ENCODE measurements around the gene C1QTNF12. TPM values are rescaled to one million over a fixed set of nuclear protein-coding genes. Genes with fewer than 3 reads are reported as not detected.

The C1QTNF12 gene
- total and polyA plus RNA-seq, 7 experiments from 2014 or later: 0.56 to 5.8 (median 3.0) TPM; not detected in 1

DNA sequence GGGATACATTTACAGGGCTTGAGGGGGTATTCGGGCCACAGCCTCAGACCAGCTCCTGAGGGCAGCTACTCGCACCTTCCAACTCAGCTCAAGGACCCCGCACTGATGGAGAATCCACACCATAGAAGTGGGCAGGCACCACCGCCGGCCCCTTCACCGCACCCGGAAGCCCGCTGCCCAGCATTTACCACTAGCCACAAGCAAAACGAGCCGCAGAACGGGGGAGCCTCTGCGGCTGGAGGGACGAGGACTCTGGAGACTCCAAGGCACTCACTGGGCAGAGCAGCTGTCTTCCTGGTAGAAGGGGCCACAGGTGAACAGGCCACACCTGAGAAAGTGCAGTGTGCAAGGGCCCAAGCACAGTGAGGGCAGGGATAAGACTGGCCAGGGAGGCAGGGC, 21.8 kb upstream of the C1QTNF12 start:
- ChIA-PET POLR2A (interaction anchor here (1.0 kb wide), 1 partner anchor 17 kb away, joined by 3 read pairs; no protein-coding TSS in a partner anchor), CTCF (no interaction called here)
- Histone ChIP-seq H3K36me3 (ENCODE audit: control insufficient read depth in 2 of 3, insufficient read depth in 3 of 3, low read length in 3 of 3) (peaks cover 0 to 46% (median 1%) of the 10 kb centered on the region in 3 experiments), H3K9me3 (ENCODE audit: control insufficient read depth in 2 of 3, low read length in 3 of 3) (no peaks in the 10 kb centered on the region), H3K4me3 (ENCODE audit: low read length) (no peak overlapping the region), H3K27me3 (ENCODE audit: control insufficient read depth in 2 of 2, insufficient read depth in 2 of 2, low read length in 2 of 2) (no peaks in the 10 kb centered on the region), H3K27ac (ENCODE audit: low read depth, low read length) (no peak overlapping the region), H3K4me1 (ENCODE audit: control insufficient read depth in 2 of 2, insufficient read depth in 2 of 2, low read length in 2 of 2) (peaks cover 28 to 33% of the 10 kb centered on the region in 2 donors)
- DNase-seq: no peak
- H3K27me3 Mint-ChIP-seq: no peaks in the 10 kb centered on the region
- no peak for ATAC-seq
- no peak overlapping the region for H3K4me3 Mint-ChIP-seq
- H3K36me3 Mint-ChIP-seq: peaks cover 0 to 15% (median 0%) of the 10 kb centered on the region in 5 donors
- H3K4me1 Mint-ChIP-seq: peaks cover 21 to 49% (median 35%) of the 10 kb centered on the region in 7 donors
- peaks cover 0 to 2% (median 0%) of the 10 kb centered on the region in 11 donors for H3K9me3 Mint-ChIP-seq
- intact Hi-C loops (cut with micrococcal nuclease): no loop called here
- peak overlapping the region in 2 of 9 donors; percentile 38 to 55 for H3K27ac Mint-ChIP-seq

DNA sequence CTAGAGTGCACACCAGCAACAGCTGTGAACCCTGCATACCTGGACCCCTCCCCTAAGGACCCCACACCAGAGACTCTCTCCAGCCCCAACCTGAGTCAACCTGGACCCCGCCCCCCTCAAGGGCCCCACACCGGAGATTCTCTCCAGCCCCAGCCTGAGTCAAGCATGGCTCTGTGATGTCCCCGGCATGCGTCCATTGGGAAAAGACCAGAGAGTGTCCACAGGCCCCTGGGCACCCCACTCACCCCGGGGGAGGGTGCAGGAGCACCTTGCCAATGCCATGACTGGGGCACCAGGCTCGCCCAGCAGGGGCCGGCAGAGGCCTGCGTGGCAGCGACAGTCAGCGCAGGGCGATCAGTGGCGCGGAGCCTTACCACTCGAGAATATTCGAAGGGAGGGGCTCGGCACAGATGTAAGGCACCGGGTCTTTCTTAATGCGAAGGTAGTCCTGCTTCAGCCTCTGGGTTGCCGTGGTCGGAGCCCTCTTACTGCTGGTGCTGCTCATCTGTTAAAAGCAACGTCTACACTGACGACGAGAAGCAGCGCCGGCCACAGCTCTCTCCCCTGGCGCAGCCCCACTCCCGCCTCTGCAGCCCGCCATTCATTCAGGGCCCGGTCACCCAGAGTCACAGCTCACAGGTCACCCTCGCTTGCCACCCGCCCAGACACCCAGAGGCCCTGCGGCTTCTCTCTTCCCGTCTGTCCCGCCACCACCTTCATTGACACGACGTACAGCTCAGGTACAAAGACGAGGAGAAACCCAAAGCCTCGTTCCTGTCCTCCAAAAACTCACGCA, 21.2 kb upstream of the C1QTNF12 start:
- peak overlapping the region in 1 of 9 donors; percentile 55 for H3K27ac Mint-ChIP-seq
- peaks cover 0 to 18% (median 0%) of the 10 kb centered on the region in 5 donors for H3K36me3 Mint-ChIP-seq
- Histone ChIP-seq H3K4me1 (ENCODE audit: control insufficient read depth in 2 of 2, insufficient read depth in 2 of 2, low read length in 2 of 2) (peaks cover 24 to 30% of the 10 kb centered on the region in 2 donors), H3K27me3 (ENCODE audit: control insufficient read depth in 2 of 2, insufficient read depth in 2 of 2, low read length in 2 of 2) (no peaks in the 10 kb centered on the region), H3K4me3 (ENCODE audit: low read length) (no peak overlapping the region), H3K9me3 (ENCODE audit: control insufficient read depth in 2 of 3, low read length in 3 of 3) (no peaks in the 10 kb centered on the region), H3K27ac (ENCODE audit: low read depth, low read length) (no peak overlapping the region), H3K36me3 (ENCODE audit: control insufficient read depth in 2 of 3, insufficient read depth in 3 of 3, low read length in 3 of 3) (peaks cover 0 to 52% (median 7%) of the 10 kb centered on the region in 3 experiments)
- H3K9me3 Mint-ChIP-seq: peaks cover 0 to 2% (median 0%) of the 10 kb centered on the region in 11 donors
- CTCF ChIA-PET: no interaction called here
- no peak for DNase-seq
- no peak overlapping the region for H3K4me3 Mint-ChIP-seq
- POLR2A ChIA-PET: interaction anchor here (1.0 kb wide), 1 partner anchor 17 kb away, joined by 3 read pairs; no protein-coding TSS in a partner anchor
- no peak for ATAC-seq
- intact Hi-C loops (cut with micrococcal nuclease): no loop called here
- no peaks in the 10 kb centered on the region for H3K27me3 Mint-ChIP-seq
- H3K4me1 Mint-ChIP-seq: peaks cover 21 to 46% (median 32%) of the 10 kb centered on the region in 7 donors

GRCh38 chr1:1264868-1265272, 18.3 kb upstream of the C1QTNF12 start:
- POLR2A ChIA-PET: no interaction called here
- Histone ChIP-seq H3K4me1 (ENCODE audit: control insufficient read depth in 2 of 2, insufficient read depth in 2 of 2, low read length in 2 of 2) (peaks cover 0 to 2% of the 10 kb centered on the region in 2 donors), H3K9me3 (ENCODE audit: control insufficient read depth in 2 of 3, low read length in 3 of 3) (no peaks in the 10 kb centered on the region), H3K27me3 (ENCODE audit: control insufficient read depth in 2 of 2, insufficient read depth in 2 of 2, low read length in 2 of 2) (no peaks in the 10 kb centered on the region), H3K4me3 (ENCODE audit: low read length) (no peak overlapping the region), H3K36me3 (ENCODE audit: control insufficient read depth in 2 of 3, insufficient read depth in 3 of 3, low read length in 3 of 3) (peaks cover 0 to 67% (median 10%) of the 10 kb centered on the region in 3 experiments), H3K27ac (ENCODE audit: low read depth, low read length) (no peak overlapping the region)
- peaks cover 0 to 29% (median 5%) of the 10 kb centered on the region in 5 donors for H3K36me3 Mint-ChIP-seq
- ATAC-seq: peak; percentile 31
- peaks cover 0 to 2% (median 0%) of the 10 kb centered on the region in 11 donors for H3K9me3 Mint-ChIP-seq
- H3K4me3 Mint-ChIP-seq: peak overlapping the region in 1 of 10 donors; percentile 20
- no peaks in the 10 kb centered on the region for H3K27me3 Mint-ChIP-seq
- peaks cover 10 to 33% (median 21%) of the 10 kb centered on the region in 7 donors for H3K4me1 Mint-ChIP-seq
- DNase-seq: peak in 1 of 9 donors; percentile 18
- CTCF ChIA-PET: no interaction called here
- H3K27ac Mint-ChIP-seq: peak overlapping the region in 1 of 9 donors; percentile 46
- intact Hi-C loops (cut with micrococcal nuclease): loop anchor here in 1 of 2 donors (2.0 kb wide), 1 partner anchor 142 kb away; no protein-coding TSS in a partner anchor

- Mint-ChIP-seq H3K27ac (peak overlapping the region in 1 of 9 donors; percentile 55), H3K9me3 (peaks cover 0 to 2% (median 0%) of the 10 kb centered on the region in 11 donors), H3K27me3 (no peaks in the 10 kb centered on the region), H3K4me3 (no peak overlapping the region), H3K4me1 (peaks cover 11 to 30% (median 20%) of the 10 kb centered on the region in 7 donors), H3K36me3 (peaks cover 0 to 29% (median 5%) of the 10 kb centered on the region in 5 donors)
- H3K4me3 ChIP-seq (ENCODE audit: low read length): no peak overlapping the region
- ATAC-seq (no peak), DNase-seq (no peak)
- H3K27ac ChIP-seq (ENCODE audit: low read depth, low read length): no peak overlapping the region
- no peaks in the 10 kb centered on the region for H3K9me3 ChIP-seq (ENCODE audit: control insufficient read depth in 2 of 3, low read length in 3 of 3)
- H3K36me3 ChIP-seq (ENCODE audit: control insufficient read depth in 2 of 3, insufficient read depth in 3 of 3, low read length in 3 of 3): peaks cover 0 to 76% (median 10%) of the 10 kb centered on the region in 3 experiments
- no peaks in the 10 kb centered on the region for H3K27me3 ChIP-seq (ENCODE audit: control insufficient read depth in 2 of 2, insufficient read depth in 2 of 2, low read length in 2 of 2)
- intact Hi-C loops (cut with micrococcal nuclease): loop anchor here in 1 of 2 donors (2.0 kb wide), 1 partner anchor 141 kb away; no protein-coding TSS in a partner anchor
- no peaks in the 10 kb centered on the region for H3K4me1 ChIP-seq (ENCODE audit: control insufficient read depth in 2 of 2, insufficient read depth in 2 of 2, low read length in 2 of 2)
- POLR2A ChIA-PET: no interaction called here
- CTCF ChIA-PET: no interaction called here
These were observed 17.5 kb upstream of the C1QTNF12 start for GRCh38 chr1:1264026-1264425.

DNA sequence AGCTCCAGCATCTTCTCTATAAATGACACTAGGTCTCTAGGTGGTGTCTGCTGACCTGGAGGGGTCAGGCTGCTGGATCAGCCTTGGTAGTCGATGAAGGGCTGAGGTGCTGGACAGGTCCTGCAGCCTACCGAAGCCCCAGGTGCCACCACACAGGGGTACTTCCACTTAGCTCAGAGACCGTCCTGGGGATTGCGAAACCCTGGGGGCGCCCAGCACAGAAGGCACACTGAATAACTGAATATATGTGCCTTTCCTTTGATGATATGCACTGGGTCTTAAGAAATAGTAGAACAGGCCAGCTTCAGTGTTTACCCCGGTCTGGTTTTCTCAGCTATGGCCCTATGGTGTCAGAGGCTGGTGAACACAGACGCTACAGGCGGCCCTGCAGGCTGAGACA, 16.2 kb upstream of the C1QTNF12 start:
- POLR2A ChIA-PET: no interaction called here
- Mint-ChIP-seq H3K4me3 (no peak overlapping the region), H3K9me3 (peaks cover 0 to 2% (median 0%) of the 10 kb centered on the region in 11 donors)

GRCh38 chr1:1262071-1262470, 15.5 kb upstream of the C1QTNF12 start:
- no peaks in the 10 kb centered on the region for H3K27me3 Mint-ChIP-seq
- CTCF ChIA-PET: interaction anchor here (1.3 to 2.1 kb wide), 2 partner anchors 12 to 140 kb away, joined by 3 to 6 read pairs; partner anchors contain the start of gene UBE2J2
- Histone ChIP-seq H3K36me3 (ENCODE audit: control insufficient read depth in 2 of 3, insufficient read depth in 3 of 3, low read length in 3 of 3) (peaks cover 0 to 62% (median 10%) of the 10 kb centered on the region in 3 experiments), H3K27ac (ENCODE audit: low read depth, low read length) (no peak overlapping the region), H3K9me3 (ENCODE audit: control insufficient read depth in 2 of 3, low read length in 3 of 3) (no peaks in the 10 kb centered on the region), H3K4me1 (ENCODE audit: control insufficient read depth in 2 of 2, insufficient read depth in 2 of 2, low read length in 2 of 2) (no peaks in the 10 kb centered on the region), H3K4me3 (ENCODE audit: low read length) (no peak overlapping the region), H3K27me3 (ENCODE audit: control insufficient read depth in 2 of 2, insufficient read depth in 2 of 2, low read length in 2 of 2) (no peaks in the 10 kb centered on the region)
- peak overlapping the region in 1 of 9 donors; percentile 70 for H3K27ac Mint-ChIP-seq
- H3K4me1 Mint-ChIP-seq: peaks cover 15 to 23% (median 19%) of the 10 kb centered on the region in 7 donors
- intact Hi-C loops (cut with micrococcal nuclease): no loop called here
- DNase-seq: no peak
- H3K4me3 Mint-ChIP-seq: peak overlapping the region in 1 of 10 donors; percentile 16
- POLR2A ChIA-PET: no interaction called here
- no peak for ATAC-seq
- H3K9me3 Mint-ChIP-seq: peaks cover 0 to 2% (median 0%) of the 10 kb centered on the region in 11 donors
- peaks cover 0 to 25% (median 5%) of the 10 kb centered on the region in 5 donors for H3K36me3 Mint-ChIP-seq

More for the DNA sequence above, 16.2 kb upstream of the C1QTNF12 start:
- peaks cover 0 to 25% (median 5%) of the 10 kb centered on the region in 5 donors for H3K36me3 Mint-ChIP-seq
- no peak for ATAC-seq
- DNase-seq: no peak
- Histone ChIP-seq H3K27ac (ENCODE audit: low read depth, low read length) (no peak overlapping the region), H3K4me1 (ENCODE audit: control insufficient read depth in 2 of 2, insufficient read depth in 2 of 2, low read length in 2 of 2) (no peaks in the 10 kb centered on the region), H3K4me3 (ENCODE audit: low read length) (no peak overlapping the region), H3K36me3 (ENCODE audit: control insufficient read depth in 2 of 3, insufficient read depth in 3 of 3, low read length in 3 of 3) (peaks cover 0 to 68% (median 10%) of the 10 kb centered on the region in 3 experiments), H3K9me3 (ENCODE audit: control insufficient read depth in 2 of 3, low read length in 3 of 3) (no peaks in the 10 kb centered on the region), H3K27me3 (ENCODE audit: control insufficient read depth in 2 of 2, insufficient read depth in 2 of 2, low read length in 2 of 2) (no peaks in the 10 kb centered on the region)
- intact Hi-C loops (cut with micrococcal nuclease): no loop called here
- no peaks in the 10 kb centered on the region for H3K27me3 Mint-ChIP-seq
- peaks cover 12 to 26% (median 19%) of the 10 kb centered on the region in 7 donors for H3K4me1 Mint-ChIP-seq
- CTCF ChIA-PET: interaction anchor here (2.1 kb wide), 1 partner anchor 141 kb away, joined by 6 read pairs; no protein-coding TSS in a partner anchor
- H3K27ac Mint-ChIP-seq: peak overlapping the region in 2 of 9 donors; percentile 22 to 55
